ENCODE data around the gene PPP6R2.

DNA sequence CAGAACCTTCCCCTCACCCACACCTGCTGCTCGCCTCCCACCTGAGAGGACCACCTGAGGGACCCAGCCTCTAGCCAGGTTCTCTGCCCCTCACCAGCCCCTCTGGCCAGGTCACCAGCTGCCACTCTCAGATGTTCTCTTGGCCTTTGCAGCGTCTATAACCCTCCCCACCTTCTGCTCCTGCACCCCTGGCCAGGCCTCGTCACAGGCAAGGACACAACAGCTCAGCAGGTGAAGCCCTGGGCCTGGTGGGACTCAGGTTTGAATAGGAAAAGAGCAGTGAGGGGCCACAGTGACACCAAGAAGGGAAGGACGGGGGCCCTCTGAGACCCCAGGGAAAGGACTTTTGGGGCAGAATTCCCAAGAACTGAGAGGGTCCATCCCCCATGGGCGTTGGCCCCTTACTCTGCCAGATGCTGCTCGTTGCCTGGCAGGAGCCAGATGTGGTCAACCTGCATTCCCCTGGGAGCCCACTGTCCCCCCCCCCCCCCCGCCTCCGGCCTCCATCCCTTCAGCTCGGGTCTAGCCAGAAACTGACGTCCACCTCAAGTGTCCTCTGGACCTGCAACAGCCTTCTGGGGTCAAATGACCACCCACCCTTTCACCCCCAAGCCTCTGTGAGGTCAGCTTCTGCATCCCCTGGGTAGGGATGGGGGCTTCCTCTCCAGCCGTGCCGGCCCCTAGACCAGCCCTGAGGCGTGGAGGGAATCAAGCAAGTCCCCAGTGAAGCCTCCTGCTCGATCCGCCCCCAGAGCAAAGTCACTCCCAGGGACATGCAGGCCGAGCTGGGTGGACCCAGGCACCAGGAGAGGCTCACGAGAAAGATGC, 103.0 kb downstream of the PPP6R2 start:
- TF ChIP-seq, protein P1, sequence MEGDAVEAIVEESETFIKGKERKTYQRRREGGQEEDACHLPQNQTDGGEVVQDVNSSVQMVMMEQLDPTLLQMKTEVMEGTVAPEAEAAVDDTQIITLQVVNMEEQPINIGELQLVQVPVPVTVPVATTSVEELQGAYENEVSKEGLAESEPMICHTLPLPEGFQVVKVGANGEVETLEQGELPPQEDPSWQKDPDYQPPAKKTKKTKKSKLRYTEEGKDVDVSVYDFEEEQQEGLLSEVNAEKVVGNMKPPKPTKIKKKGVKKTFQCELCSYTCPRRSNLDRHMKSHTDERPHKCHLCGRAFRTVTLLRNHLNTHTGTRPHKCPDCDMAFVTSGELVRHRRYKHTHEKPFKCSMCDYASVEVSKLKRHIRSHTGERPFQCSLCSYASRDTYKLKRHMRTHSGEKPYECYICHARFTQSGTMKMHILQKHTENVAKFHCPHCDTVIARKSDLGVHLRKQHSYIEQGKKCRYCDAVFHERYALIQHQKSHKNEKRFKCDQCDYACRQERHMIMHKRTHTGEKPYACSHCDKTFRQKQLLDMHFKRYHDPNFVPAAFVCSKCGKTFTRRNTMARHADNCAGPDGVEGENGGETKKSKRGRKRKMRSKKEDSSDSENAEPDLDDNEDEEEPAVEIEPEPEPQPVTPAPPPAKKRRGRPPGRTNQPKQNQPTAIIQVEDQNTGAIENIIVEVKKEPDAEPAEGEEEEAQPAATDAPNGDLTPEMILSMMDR (IDR thresholded peaks at IDR 0.05) = no peak
- no peak for TF ChIP-seq POLR2AphosphoS5 (IDR thresholded peaks at IDR 0.05)
- TF ChIP-seq POLR2A (IDR thresholded peaks at IDR 0.05) = no peak
- TF ChIP-seq EP300 (IDR thresholded peaks at IDR 0.05) = no peak
